ENCODE measurements around the gene OBP2B. TPM values are rescaled to one million over a fixed set of nuclear protein-coding genes. Genes with fewer than 3 reads are reported as not detected.
"Not testable (repeated sequence)": the region's sequence is repeated elsewhere in the genome, so short reads cannot be mapped to it uniquely, and the experiment has no call there.

The OBP2B gene
- total and polyA plus RNA-seq, 10 of the 15 experiments (the other 5 are each of a cell fraction or from before 2014, with no cell fraction given) = not detected

DNA sequence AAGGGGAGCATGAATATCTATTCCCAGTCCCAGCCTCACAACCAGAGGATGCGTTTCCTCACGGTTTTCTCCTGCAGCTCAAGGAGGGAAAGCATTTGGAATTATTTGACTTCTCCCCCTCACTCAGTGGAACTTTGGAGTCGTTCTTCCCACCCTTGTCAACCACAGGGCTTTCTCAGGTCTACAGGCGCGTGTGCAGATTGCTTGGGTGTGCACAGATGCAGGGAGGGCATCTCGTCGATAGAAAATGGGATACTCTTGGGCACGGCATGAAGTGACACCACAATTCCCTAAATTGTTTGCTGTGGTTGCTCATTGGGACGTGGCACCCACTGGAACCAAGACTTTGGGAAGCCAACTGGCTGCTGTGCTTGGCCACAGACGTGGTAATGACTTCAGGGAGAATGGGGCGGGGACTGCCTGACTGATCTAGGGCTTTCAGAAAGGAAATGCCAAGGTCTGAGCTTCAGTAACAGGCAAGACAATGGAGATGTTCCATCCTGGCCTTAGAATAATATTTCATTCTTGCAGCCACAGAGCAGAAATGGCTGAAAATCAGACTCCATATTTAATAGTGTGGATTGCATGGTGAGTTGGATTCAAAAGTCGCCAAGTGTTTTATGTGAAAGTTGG, 12.2 kb upstream of the OBP2B start:
- Histone ChIP-seq H4K20me1 (ENCODE audit: control insufficient read depth, insufficient read depth) (no peaks in the 10 kb centered on the region), H3K79me2 (ENCODE audit: control insufficient read depth, insufficient read depth, low read length) (no peaks in the 10 kb centered on the region), H3K4me2 (ENCODE audit: control insufficient read depth, insufficient read depth) (no peak overlapping the region), H2AFZ (ENCODE audit: control insufficient read depth, low read depth, low read length) (no peak overlapping the region), H3K27me3 (replicated peaks in 1 of 2; ENCODE audit: control insufficient read depth in 2 of 2, insufficient read depth in 2 of 2, low read length in 1 of 2) (no peaks in the 10 kb centered on the region; a peak in 1 of 4 replicates), H3K9ac (ENCODE audit: control insufficient read depth, insufficient read depth, low read length) (no peak overlapping the region), H3K4me1 (ENCODE audit: control insufficient read depth, insufficient read depth, low read length) (no peaks in the 10 kb centered on the region), H3K27ac (ENCODE audit: control insufficient read depth, insufficient read depth) (no peak overlapping the region), H3K9me3 (replicated peaks; ENCODE audit: control insufficient read depth, insufficient read depth, low read length) (no peaks in the 10 kb centered on the region), H3K36me3 (ENCODE audit: control insufficient read depth in 2 of 2, insufficient read depth in 2 of 2, low read length in 1 of 2) (no peaks in the 10 kb centered on the region), H3K4me3 (no peak overlapping the region)
- DNase-seq (ENCODE audit: low read depth, low spot score) = no peak
- TF ChIP-seq KLF5 (IDR thresholded peaks at IDR 0.05; ENCODE audit: partially characterized antibody) (no peak), ZBED1 (IDR thresholded peaks at IDR 0.05; ENCODE audit: borderline replicate concordance) (no peak), SMARCA5 (IDR thresholded peaks at IDR 0.05) (no peak), SUZ12 (IDR thresholded peaks at IDR 0.05; ENCODE audit: unreplicated experiment) (no peak)
- ATAC-seq = no peak
- CTCF ChIA-PET = no interaction called here
- SMC1A ChIA-PET (ENCODE audit: uncharacterized antibody, unreplicated experiment) = no interaction called here
- BruUV-seq (replicated peaks) = no TSS peak
- WGBS (ENCODE audit: insufficient coverage, insufficient replicate concordance, low lambda C conversion rate, missing lambda C conversion rate) = 36% methylated on average over 12 of the region's 12 CpGs
- in situ Hi-C loops (cut with MboI) = no loop called here
- POLR2A ChIA-PET = no interaction called here
- intact Hi-C loops (cut with micrococcal nuclease; ENCODE audit: unreplicated experiment) = no loop called here
- peak; percentile 93 for FAIRE-seq
- RAD21 ChIA-PET (ENCODE audit: unreplicated experiment) = no interaction called here

DNA sequence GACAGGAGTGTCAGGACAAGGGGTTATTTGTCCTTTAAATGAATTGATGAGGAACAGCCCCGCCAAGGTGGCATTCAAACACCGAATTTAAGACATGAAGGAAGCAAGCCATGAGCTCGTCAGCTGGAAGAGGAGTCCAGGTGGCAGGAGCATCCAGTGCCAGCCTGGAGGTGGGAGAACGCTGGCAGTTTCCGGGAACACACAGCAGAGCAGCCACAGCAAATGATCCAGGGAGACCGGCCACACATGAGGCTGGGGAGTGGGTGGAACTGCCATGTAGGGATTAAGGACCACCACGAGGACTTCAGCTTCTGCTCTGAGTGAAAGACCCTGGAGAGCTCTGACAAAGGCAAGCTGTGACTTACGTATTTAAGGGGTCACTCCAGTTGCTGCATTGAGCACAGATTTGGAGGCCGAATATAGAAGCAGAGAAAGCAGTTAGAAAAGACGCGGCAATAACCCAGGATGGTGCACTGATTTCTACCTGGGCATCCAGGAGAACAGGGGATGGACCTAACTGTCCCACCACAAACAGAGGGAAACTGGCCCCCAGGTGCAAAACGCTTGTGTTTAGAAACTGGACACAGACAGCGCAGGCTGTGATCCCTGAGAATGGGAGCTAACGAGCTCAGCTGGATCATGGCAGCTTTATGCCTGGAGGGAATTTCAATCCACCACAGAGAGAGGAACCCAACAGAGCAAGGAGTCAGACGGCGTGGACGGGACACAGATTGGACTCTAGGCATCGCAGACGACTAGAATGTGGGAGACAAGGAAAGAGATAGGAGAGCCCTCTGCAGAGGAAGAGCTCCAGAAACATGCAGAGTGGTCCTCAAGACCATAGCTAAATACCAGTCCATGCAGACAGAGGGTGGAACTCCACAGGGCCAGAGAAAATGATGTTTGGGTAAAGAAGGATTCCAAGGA, 9.3 kb upstream of the OBP2B start:
- POLR2A ChIA-PET; CTCF ChIA-PET; H3K79me2 ChIP-seq (ENCODE audit: control insufficient read depth, insufficient read depth, low read length); H2AFZ ChIP-seq (ENCODE audit: control insufficient read depth, low read depth, low read length); BruUV-seq (replicated peaks); H3K4me3 ChIP-seq; H4K20me1 ChIP-seq (ENCODE audit: control insufficient read depth, insufficient read depth); H3K36me3 ChIP-seq (ENCODE audit: control insufficient read depth in 2 of 2, insufficient read depth in 2 of 2, low read length in 1 of 2); in situ Hi-C loops (cut with MboI); DNase-seq (ENCODE audit: low read depth, low spot score); H3K27me3 ChIP-seq (replicated peaks in 1 of 2; ENCODE audit: control insufficient read depth in 2 of 2, insufficient read depth in 2 of 2, low read length in 1 of 2); H3K27ac ChIP-seq (ENCODE audit: control insufficient read depth, insufficient read depth); SMC1A ChIA-PET (ENCODE audit: uncharacterized antibody, unreplicated experiment); intact Hi-C loops (cut with micrococcal nuclease; ENCODE audit: unreplicated experiment); H3K4me2 ChIP-seq (ENCODE audit: control insufficient read depth, insufficient read depth); ATAC-seq; RAD21 ChIA-PET (ENCODE audit: unreplicated experiment); H3K9ac ChIP-seq (ENCODE audit: control insufficient read depth, insufficient read depth, low read length); H3K4me1 ChIP-seq (ENCODE audit: control insufficient read depth, insufficient read depth, low read length); H3K9me3 ChIP-seq (replicated peaks; ENCODE audit: control insufficient read depth, insufficient read depth, low read length); FAIRE-seq: not testable (repeated sequence)
- WGBS (ENCODE audit: insufficient coverage, insufficient replicate concordance, low lambda C conversion rate, missing lambda C conversion rate) = 25% methylated on average over 18 of the region's 19 CpGs

DNA sequence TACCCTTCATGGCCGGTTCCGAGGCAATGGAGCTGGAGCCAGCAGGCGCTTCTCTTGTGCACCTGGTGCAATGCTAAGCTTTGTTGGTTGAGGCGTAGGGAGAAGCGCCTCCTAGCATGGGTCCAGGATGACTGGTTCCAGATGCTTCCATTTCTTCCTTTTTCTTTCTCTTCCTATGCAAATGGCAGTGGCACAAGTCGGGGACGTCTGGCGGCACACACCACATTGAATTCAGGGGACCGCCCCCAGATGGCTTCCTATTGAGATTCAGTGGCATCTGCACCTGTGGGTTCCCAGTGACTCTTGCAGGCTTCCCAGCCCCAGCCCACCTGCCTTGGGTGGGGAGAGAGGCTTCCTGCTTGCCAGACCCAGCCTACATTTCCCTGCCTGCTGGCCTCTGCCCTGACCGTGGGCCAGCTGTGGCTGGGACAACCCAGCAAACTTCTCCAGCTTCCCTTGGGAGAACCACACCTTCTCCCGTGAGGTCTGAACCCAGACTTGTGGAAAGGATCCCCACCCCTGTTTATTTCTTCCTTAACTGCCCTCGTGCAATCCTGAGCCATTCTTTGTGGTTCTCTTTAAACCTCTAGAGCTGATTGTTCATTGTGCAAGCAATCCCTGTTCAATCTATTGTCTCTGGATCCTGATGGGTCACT, 8.4 kb upstream of the OBP2B start:
- BruUV-seq (replicated peaks); H3K9me3 ChIP-seq (replicated peaks; ENCODE audit: control insufficient read depth, insufficient read depth, low read length); H3K4me1 ChIP-seq (ENCODE audit: control insufficient read depth, insufficient read depth, low read length); intact Hi-C loops (cut with micrococcal nuclease; ENCODE audit: unreplicated experiment); in situ Hi-C loops (cut with MboI); H3K27ac ChIP-seq (ENCODE audit: control insufficient read depth, insufficient read depth); FAIRE-seq; H3K27me3 ChIP-seq (replicated peaks in 1 of 2; ENCODE audit: control insufficient read depth in 2 of 2, insufficient read depth in 2 of 2, low read length in 1 of 2); H4K20me1 ChIP-seq (ENCODE audit: control insufficient read depth, insufficient read depth); SMC1A ChIA-PET (ENCODE audit: uncharacterized antibody, unreplicated experiment); RAD21 ChIA-PET (ENCODE audit: unreplicated experiment); H3K9ac ChIP-seq (ENCODE audit: control insufficient read depth, insufficient read depth, low read length); CTCF ChIA-PET; H3K36me3 ChIP-seq (ENCODE audit: control insufficient read depth in 2 of 2, insufficient read depth in 2 of 2, low read length in 1 of 2); H3K4me2 ChIP-seq (ENCODE audit: control insufficient read depth, insufficient read depth); H3K4me3 ChIP-seq; DNase-seq (ENCODE audit: low read depth, low spot score); H3K79me2 ChIP-seq (ENCODE audit: control insufficient read depth, insufficient read depth, low read length); ATAC-seq; H2AFZ ChIP-seq (ENCODE audit: control insufficient read depth, low read depth, low read length): not testable (repeated sequence)
- POLR2A ChIA-PET = interaction anchor here (0.6 kb wide), 1 partner anchor 242 kb away, joined by 5 read pairs; the partner anchor contains the start of gene CACFD1
- 30% methylated on average over 12 of the region's 12 CpGs for WGBS (ENCODE audit: insufficient coverage, insufficient replicate concordance, low lambda C conversion rate, missing lambda C conversion rate)

All from GM12878 (cell line).